MCF 10A (cell line): ENCODE results near the gene CCDC97. TPM values are rescaled to one million over a fixed set of nuclear protein-coding genes. Genes with fewer than 3 reads are reported as not detected.
A peak's percentile ranks its signal among the peaks of the same experiment; 100 is the strongest.

Source experiments
- BruUV-seq: library from RNA; stranded (reverse); fragments of 400-500 nt; replicated peaks from 2 replicates; lab custom pipeline; 2021; lab: Mats Ljungman, UMichigan
- CTCF ChIA-PET: fragments of 300-600 bp; sonication (Branson Sonifier 250); formaldehyde crosslinking; extraction: SDS; loops from one replicate; lab custom pipeline; 2021; ENCODE audit warnings: antibody characterized with exemption, inconsistent platforms; lab: Yijun Ruan, JAX
- POLR2A ChIA-PET: fragments of 300-600, 350-650 bp; sonication (Branson Sonifier 250); formaldehyde crosslinking; extraction: SDS; loops from one replicate; lab custom pipeline; 2020; ENCODE audit warnings: antibody characterized with exemption, inconsistent platforms; lab: Yijun Ruan, JAX
- DNase-seq: peaks from one replicate; pipeline ENCODE4 v3.0.0-alpha.2; 2018; ENCODE audit not compliant: unreplicated experiment
- H3K27ac Mint-ChIP-seq: one replicate; pipeline ENCODE4 v1.8.0; 2022; ENCODE audit warnings: mild to moderate bottlenecking, low read depth, mixed read lengths; ENCODE audit not compliant: unreplicated experiment
- H3K27me3 Mint-ChIP-seq: one replicate; pipeline ENCODE4 v1.8.0; 2022; ENCODE audit warnings: mixed read lengths; ENCODE audit not compliant: insufficient read depth, unreplicated experiment
- H3K36me3 Mint-ChIP-seq: one replicate; pipeline ENCODE4 v1.8.0; 2022; ENCODE audit warnings: mild to moderate bottlenecking, moderate library complexity, mixed read lengths; ENCODE audit not compliant: insufficient read depth, unreplicated experiment
- H3K4me1 Mint-ChIP-seq: one replicate; pipeline ENCODE4 v1.8.0; 2022; ENCODE audit warnings: mixed read lengths; ENCODE audit not compliant: insufficient read depth, unreplicated experiment
- H3K4me3 Mint-ChIP-seq: one replicate; pipeline ENCODE4 v1.8.0; 2022; ENCODE audit warnings: mild to moderate bottlenecking, moderate library complexity, mixed read lengths; ENCODE audit not compliant: unreplicated experiment
- H3K9me3 Mint-ChIP-seq: one replicate; pipeline ENCODE4 v1.8.0; 2022; ENCODE audit warnings: mixed read lengths; ENCODE audit not compliant: unreplicated experiment
- CTCF ChIP-seq: fragments of 200-600 bp; IDR thresholded peaks from one replicate; pipeline ENCODE4 v1.8.0; 2022; ENCODE audit warnings: antibody characterized with exemption, mild to moderate bottlenecking; ENCODE audit not compliant: unreplicated experiment
- intact Hi-C: fragments of 100-400 bp; cut with micrococcal nuclease; formaldehyde crosslinking; loops from 2 replicates; pipeline ENCODE4 v1.14.1; 2022
- total RNA-seq: library from RNA; stranded (reverse); gene quantifications from 2 replicates; pipeline ENCODE4 v1.2.3, GENCODE V29; 2022

The CCDC97 gene
- total RNA-seq, 1 experiment from 2014 or later: 25.0 TPM

GRCh38 chr19:41355035-41355434 is 45.1 kb downstream of the CCDC97 start:
- Mint-ChIP-seq H3K4me3 (peak overlapping the region; percentile 1), H3K9me3 (no peaks in the 10 kb centered on the region), H3K4me1 (peaks cover 24% of the 10 kb centered on the region), H3K36me3 (peaks cover 6% of the 10 kb centered on the region), H3K27me3 (no peaks in the 10 kb centered on the region), H3K27ac (no peak overlapping the region)
- BruUV-seq: no TSS peak
- POLR2A ChIA-PET: interaction anchor here (1.0 kb wide), 1 partner anchor 26 kb away, joined by 3 read pairs; no protein-coding TSS in a partner anchor
- no peak for DNase-seq
- TF ChIP-seq CTCF: no peak
- intact Hi-C loops: no loop called here
- CTCF ChIA-PET: interaction anchor here (0.6 to 5.2 kb wide), 9 partner anchors 9 to 532 kb away, joined by 3 to 34 read pairs (median 3); partner anchors contain the start of gene B9D2

GRCh38 chr19:41355802-41356201 is 45.8 kb downstream of the CCDC97 start:
- Mint-ChIP-seq H3K9me3 (no peaks in the 10 kb centered on the region), H3K4me1 (peaks cover 20% of the 10 kb centered on the region), H3K4me3 (no peak overlapping the region), H3K27ac (no peak overlapping the region), H3K36me3 (peaks cover 6% of the 10 kb centered on the region), H3K27me3 (no peaks in the 10 kb centered on the region)
- no TSS peak for BruUV-seq
- CTCF ChIA-PET: interaction anchor here (0.6 to 5.2 kb wide), 8 partner anchors 8 to 531 kb away, joined by 3 to 34 read pairs (median 3); partner anchors contain the start of gene B9D2
- POLR2A ChIA-PET: interaction anchor here (0.6 to 1.0 kb wide), 2 partner anchors 27 to 588 kb away, joined by 3 read pairs; no protein-coding TSS in a partner anchor
- DNase-seq: no peak
- intact Hi-C loops: no loop called here
- no peak for TF ChIP-seq CTCF

GRCh38 chr19:41356984-41357739 is 47.2 kb downstream of the CCDC97 start:
- CTCF ChIA-PET: no interaction called here
- Mint-ChIP-seq H3K36me3 (peaks cover 6% of the 10 kb centered on the region), H3K27ac (no peak overlapping the region), H3K4me3 (no peak overlapping the region), H3K4me1 (peaks cover 9% of the 10 kb centered on the region), H3K27me3 (no peaks in the 10 kb centered on the region), H3K9me3 (no peaks in the 10 kb centered on the region)
- intact Hi-C loops: no loop called here
- DNase-seq: no peak
- no TSS peak for BruUV-seq
- no peak for TF ChIP-seq CTCF
- POLR2A ChIA-PET: no interaction called here

GRCh38 chr19:41357746-41358145 is 47.8 kb downstream of the CCDC97 start:
- no peak for DNase-seq
- Mint-ChIP-seq H3K9me3 (no peaks in the 10 kb centered on the region), H3K36me3 (peaks cover 6% of the 10 kb centered on the region), H3K27me3 (no peaks in the 10 kb centered on the region), H3K4me1 (peaks cover 6% of the 10 kb centered on the region), H3K27ac (no peak overlapping the region), H3K4me3 (no peak overlapping the region)
- no TSS peak for BruUV-seq
- intact Hi-C loops: no loop called here
- TF ChIP-seq CTCF: no peak
- ChIA-PET CTCF (interaction anchor here (0.7 kb wide), 1 partner anchor 54 kb away, joined by 3 read pairs; no protein-coding TSS in a partner anchor), POLR2A (no interaction called here)
